Measurements from ENCODE around the gene HSPA8.

The HSPA8 gene

DNA sequence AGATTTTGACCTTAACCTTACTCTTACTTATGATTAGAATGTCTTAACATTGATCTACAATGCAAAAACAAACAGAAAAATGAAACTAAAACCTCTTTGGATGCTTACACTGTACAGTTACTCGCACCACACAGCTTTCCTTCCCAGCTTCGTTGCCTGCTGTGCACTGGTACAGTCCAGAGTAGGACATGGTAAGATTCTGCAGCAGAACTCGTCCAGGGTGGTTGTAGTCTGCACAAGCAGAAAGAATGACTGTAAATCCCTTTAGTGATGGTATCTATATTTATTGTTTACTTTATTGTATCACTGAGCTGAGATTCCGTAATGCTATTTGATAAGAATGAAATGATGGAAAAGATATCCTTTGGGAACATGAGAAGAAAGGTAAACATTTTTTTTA is 21.0 kb upstream of the HSPA8 start:
- no peaks in the 10 kb centered on the region for H3F3A ChIP-seq (ENCODE audit: control insufficient read depth, insufficient read depth)
- no peaks in the 10 kb centered on the region for H3K79me2 ChIP-seq (ENCODE audit: control insufficient read depth, low read length)
- no peak overlapping the region for H3K4me2 ChIP-seq (ENCODE audit: low read length)
- H3K36me3 ChIP-seq (ENCODE audit: control insufficient read depth, low read length): no peaks in the 10 kb centered on the region
- H3K27me3 ChIP-seq (ENCODE audit: control insufficient read depth, low read length): peaks cover 3% of the 10 kb centered on the region; the same call in 1 of the 2 replicates
- H3K4me1 ChIP-seq (ENCODE audit: control insufficient read depth, low read length): no peaks in the 10 kb centered on the region
- H3K27ac ChIP-seq (ENCODE audit: low read depth, low read length): no peak overlapping the region
- H3K9me2 ChIP-seq (replicated peaks; ENCODE audit: control insufficient read depth, low read length): no peaks in the 10 kb centered on the region
- no peaks in the 10 kb centered on the region for H3K9me3 ChIP-seq (ENCODE audit: control insufficient read depth, insufficient read depth, low read length)
- H3K4me3 ChIP-seq (ENCODE audit: low read length): no peak overlapping the region
- no peak for TF ChIP-seq EZH2phosphoT487 (IDR thresholded peaks at IDR 0.05; ENCODE audit: borderline replicate concordance, low read length)
- TF ChIP-seq, protein P1, sequence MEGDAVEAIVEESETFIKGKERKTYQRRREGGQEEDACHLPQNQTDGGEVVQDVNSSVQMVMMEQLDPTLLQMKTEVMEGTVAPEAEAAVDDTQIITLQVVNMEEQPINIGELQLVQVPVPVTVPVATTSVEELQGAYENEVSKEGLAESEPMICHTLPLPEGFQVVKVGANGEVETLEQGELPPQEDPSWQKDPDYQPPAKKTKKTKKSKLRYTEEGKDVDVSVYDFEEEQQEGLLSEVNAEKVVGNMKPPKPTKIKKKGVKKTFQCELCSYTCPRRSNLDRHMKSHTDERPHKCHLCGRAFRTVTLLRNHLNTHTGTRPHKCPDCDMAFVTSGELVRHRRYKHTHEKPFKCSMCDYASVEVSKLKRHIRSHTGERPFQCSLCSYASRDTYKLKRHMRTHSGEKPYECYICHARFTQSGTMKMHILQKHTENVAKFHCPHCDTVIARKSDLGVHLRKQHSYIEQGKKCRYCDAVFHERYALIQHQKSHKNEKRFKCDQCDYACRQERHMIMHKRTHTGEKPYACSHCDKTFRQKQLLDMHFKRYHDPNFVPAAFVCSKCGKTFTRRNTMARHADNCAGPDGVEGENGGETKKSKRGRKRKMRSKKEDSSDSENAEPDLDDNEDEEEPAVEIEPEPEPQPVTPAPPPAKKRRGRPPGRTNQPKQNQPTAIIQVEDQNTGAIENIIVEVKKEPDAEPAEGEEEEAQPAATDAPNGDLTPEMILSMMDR (IDR thresholded peaks at IDR 0.05; ENCODE audit: low read depth, low read length, poor library complexity, severe bottlenecking): no peak
- no peaks in the 10 kb centered on the region for H4K20me1 ChIP-seq (ENCODE audit: control insufficient read depth, insufficient read depth, low read depth, low read length)

- Histone ChIP-seq H3K4me3 (ENCODE audit: low read length) (no peak overlapping the region), H3K79me2 (ENCODE audit: control insufficient read depth, low read length) (no peaks in the 10 kb centered on the region), H3K27me3 (ENCODE audit: control insufficient read depth, low read length) (peaks cover 3% of the 10 kb centered on the region; the same call in 1 of the 2 replicates), H3K4me2 (ENCODE audit: low read length) (no peak overlapping the region), H3K9me3 (ENCODE audit: control insufficient read depth, insufficient read depth, low read length) (no peaks in the 10 kb centered on the region), H3K36me3 (ENCODE audit: control insufficient read depth, low read length) (no peaks in the 10 kb centered on the region), H4K20me1 (ENCODE audit: control insufficient read depth, insufficient read depth, low read depth, low read length) (no peaks in the 10 kb centered on the region), H3K27ac (ENCODE audit: low read depth, low read length) (no peak overlapping the region), H3K9me2 (replicated peaks; ENCODE audit: control insufficient read depth, low read length) (no peaks in the 10 kb centered on the region), H3K4me1 (ENCODE audit: control insufficient read depth, low read length) (no peaks in the 10 kb centered on the region), H3F3A (ENCODE audit: control insufficient read depth, insufficient read depth) (no peaks in the 10 kb centered on the region)
- no peak for TF ChIP-seq EZH2phosphoT487 (IDR thresholded peaks at IDR 0.05; ENCODE audit: borderline replicate concordance, low read length)
- TF ChIP-seq, protein P1 (IDR thresholded peaks at IDR 0.05; ENCODE audit: low read depth, low read length, poor library complexity, severe bottlenecking): no peak
These were observed 18.1 kb upstream of the HSPA8 start for GRCh38 chr11:123080015-123080414.

DNA sequence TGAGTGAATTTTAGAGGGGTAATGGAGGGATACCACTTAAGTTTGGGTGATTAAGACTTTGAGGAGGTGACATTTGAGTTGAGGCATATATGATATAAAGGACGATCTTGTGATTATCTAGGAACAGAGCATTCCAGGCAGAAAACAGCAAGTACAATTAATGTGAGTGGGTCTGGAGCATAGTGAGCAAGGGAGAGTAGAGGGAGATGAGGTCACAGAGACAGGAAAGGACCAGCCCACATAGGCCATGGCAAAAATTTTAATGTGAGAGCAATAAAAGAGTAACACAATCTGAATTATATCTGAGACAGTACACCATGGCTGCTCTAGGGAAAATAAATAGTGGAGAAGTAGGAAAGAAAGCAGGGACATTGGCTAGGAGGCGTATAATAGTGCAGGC is 14.5 kb upstream of the HSPA8 start:
- Histone ChIP-seq H3K79me2 (ENCODE audit: control insufficient read depth, low read length) (no peaks in the 10 kb centered on the region), H3F3A (ENCODE audit: control insufficient read depth, insufficient read depth) (no peaks in the 10 kb centered on the region), H3K9me2 (replicated peaks; ENCODE audit: control insufficient read depth, low read length) (no peaks in the 10 kb centered on the region), H4K20me1 (ENCODE audit: control insufficient read depth, insufficient read depth, low read depth, low read length) (no peaks in the 10 kb centered on the region), H3K27me3 (ENCODE audit: control insufficient read depth, low read length) (no peaks in the 10 kb centered on the region), H3K4me3 (ENCODE audit: low read length) (no peak overlapping the region), H3K4me2 (ENCODE audit: low read length) (no peak overlapping the region), H3K4me1 (ENCODE audit: control insufficient read depth, low read length) (peaks cover 8% of the 10 kb centered on the region), H3K27ac (ENCODE audit: low read depth, low read length) (no peak overlapping the region), H3K36me3 (ENCODE audit: control insufficient read depth, low read length) (no peaks in the 10 kb centered on the region), H3K9me3 (ENCODE audit: control insufficient read depth, insufficient read depth, low read length) (no peaks in the 10 kb centered on the region)
- no peak for TF ChIP-seq EZH2phosphoT487 (IDR thresholded peaks at IDR 0.05; ENCODE audit: borderline replicate concordance, low read length)
- TF ChIP-seq, protein P1 (IDR thresholded peaks at IDR 0.05; ENCODE audit: low read depth, low read length, poor library complexity, severe bottlenecking): no peak
